Tibial nerve (tissue), 4 donors: ENCODE measurements around the gene TLR6. TPM values are rescaled to one million over a fixed set of nuclear protein-coding genes. Genes with fewer than 3 reads are reported as not detected.
"Not testable (repeated sequence)": the region's sequence is repeated elsewhere in the genome, so short reads cannot be mapped to it uniquely, and the experiment has no call there.

Experiments
- DNase-seq, 2 donors: peaks; one replicate each; pipeline ENCODE4 v3.0.0-alpha.2; 2019; ENCODE audit warnings: low spot score in 2 of 2
- H3K27ac ChIP-seq, 4 donors: fragments of 200-600 bp; sonication (generic) in 3 of 4; one replicate each; pipeline ENCODE4 v1.5.1; 2017 to 2019; ENCODE audit warnings: mild to moderate bottlenecking in 1 of 4
- H3K27me3 ChIP-seq, 2 donors: fragments of 200-600 bp; sonication (generic) in 1 of 2; one replicate each; pipeline versions ENCODE4 v1.5.1 to v1.6.0; 2017 to 2019
- H3K36me3 ChIP-seq, 3 donors: fragments of 200-600 bp; sonication (generic); one replicate each; pipeline ENCODE4 v1.5.1; 2018 to 2019
- H3K4me1 ChIP-seq, 4 donors: fragments of 200-600 bp; sonication (generic) in 3 of 4; one replicate each; pipeline ENCODE4 v1.5.1; 2017 to 2019
- H3K4me3 ChIP-seq, 4 donors: fragments of 200-600 bp; sonication (generic) in 3 of 4; one replicate each; pipeline ENCODE4 v1.5.1; 2017 to 2019; ENCODE audit warnings: mild to moderate bottlenecking in 1 of 4, moderate library complexity in 1 of 4
- H3K9me3 ChIP-seq, 4 donors: fragments of 200-600 bp; sonication (generic) in 3 of 4; one replicate each; pipeline ENCODE4 v1.5.1; 2017 to 2019
- EP300 ChIP-seq, 2 donors: sonication (generic); formaldehyde crosslinking; IDR thresholded peaks; one replicate each; pipeline ENCODE4 v1.6.1; 2017; ENCODE audit warnings: antibody characterized with exemption in 2 of 2, mild to moderate bottlenecking in 1 of 2
- POLR2A ChIP-seq, 2 donors: fragments of 450-650 bp; IDR thresholded peaks; one replicate each; pipeline ENCODE4 v1.6.1; 2017; ENCODE audit warnings: antibody characterized with exemption in 2 of 2, mild to moderate bottlenecking in 2 of 2, moderate library complexity in 2 of 2
- WGBS, 2 donors: methylation state at CpG; one replicate each; pipeline ENCODE4 v1.1.5; 2018; 5-methylcytosine and 5-hydroxymethylcytosine counted together
- total RNA-seq, 4 donors: library from RNA; depleted of rRNA; stranded (reverse); fragments of >200 nt; gene quantifications; one replicate each; pipeline ENCODE4 v1.1.0, GENCODE V29; 2016
- TF ChIP-seq, protein P1 (sequence below), 5 experiments: fragments of 200-600 bp in 3 of 5; fragments of 450-650 bp in 2 of 5; sonication (generic) in 3 of 5; IDR thresholded peaks; one replicate each; pipeline ENCODE4 v1.5.1; 2016 to 2019; ENCODE audit warnings: antibody characterized with exemption in 5 of 5, mild to moderate bottlenecking in 3 of 5, moderate library complexity in 2 of 5

Gene TLR6
- total RNA-seq, 4 donors from 2014 or later = 4.2 to 8.6 (median 5.2) TPM

DNA sequence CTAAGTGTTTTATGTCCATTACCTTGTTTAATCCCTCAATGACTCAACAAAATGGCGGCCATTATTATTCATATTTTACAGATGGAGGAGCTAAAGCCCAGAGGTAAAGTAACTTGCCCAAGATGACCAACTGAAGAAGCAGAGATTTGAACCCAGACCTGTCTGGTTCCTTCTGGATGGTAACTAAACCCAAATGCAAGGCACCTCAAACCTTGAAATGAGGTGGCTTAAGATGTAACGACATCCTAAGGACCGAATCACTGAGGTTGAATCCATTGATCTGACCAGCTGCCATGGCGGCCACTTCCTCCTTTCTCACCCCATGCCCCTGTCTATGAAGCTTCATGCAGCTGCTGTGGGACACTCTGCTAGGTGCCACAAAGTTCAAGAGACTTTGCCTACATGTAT, 74.8 kb downstream of the TLR6 start:
- no peaks in the 10 kb centered on the region for H3K9me3 ChIP-seq
- H3K36me3 ChIP-seq = no peaks in the 10 kb centered on the region
- peaks cover 0 to 8% (median 0%) of the 10 kb centered on the region in 4 donors for H3K4me1 ChIP-seq
- H3K27ac ChIP-seq = peak overlapping the region in 1 of 4 donors; percentile 0
- H3K27me3 ChIP-seq = no peaks in the 10 kb centered on the region
- TF ChIP-seq EP300 (IDR thresholded peaks at IDR 0.05) (no peak), POLR2A (IDR thresholded peaks at IDR 0.05) (no peak)
- TF ChIP-seq, protein P1, sequence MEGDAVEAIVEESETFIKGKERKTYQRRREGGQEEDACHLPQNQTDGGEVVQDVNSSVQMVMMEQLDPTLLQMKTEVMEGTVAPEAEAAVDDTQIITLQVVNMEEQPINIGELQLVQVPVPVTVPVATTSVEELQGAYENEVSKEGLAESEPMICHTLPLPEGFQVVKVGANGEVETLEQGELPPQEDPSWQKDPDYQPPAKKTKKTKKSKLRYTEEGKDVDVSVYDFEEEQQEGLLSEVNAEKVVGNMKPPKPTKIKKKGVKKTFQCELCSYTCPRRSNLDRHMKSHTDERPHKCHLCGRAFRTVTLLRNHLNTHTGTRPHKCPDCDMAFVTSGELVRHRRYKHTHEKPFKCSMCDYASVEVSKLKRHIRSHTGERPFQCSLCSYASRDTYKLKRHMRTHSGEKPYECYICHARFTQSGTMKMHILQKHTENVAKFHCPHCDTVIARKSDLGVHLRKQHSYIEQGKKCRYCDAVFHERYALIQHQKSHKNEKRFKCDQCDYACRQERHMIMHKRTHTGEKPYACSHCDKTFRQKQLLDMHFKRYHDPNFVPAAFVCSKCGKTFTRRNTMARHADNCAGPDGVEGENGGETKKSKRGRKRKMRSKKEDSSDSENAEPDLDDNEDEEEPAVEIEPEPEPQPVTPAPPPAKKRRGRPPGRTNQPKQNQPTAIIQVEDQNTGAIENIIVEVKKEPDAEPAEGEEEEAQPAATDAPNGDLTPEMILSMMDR (IDR thresholded peaks at IDR 0.05) = no peak
- DNase-seq = no peak
- 97 to 98% methylated on average over 4 of the region's 4 CpGs for WGBS, 2 donors
- H3K4me3 ChIP-seq = no peak overlapping the region

DNA sequence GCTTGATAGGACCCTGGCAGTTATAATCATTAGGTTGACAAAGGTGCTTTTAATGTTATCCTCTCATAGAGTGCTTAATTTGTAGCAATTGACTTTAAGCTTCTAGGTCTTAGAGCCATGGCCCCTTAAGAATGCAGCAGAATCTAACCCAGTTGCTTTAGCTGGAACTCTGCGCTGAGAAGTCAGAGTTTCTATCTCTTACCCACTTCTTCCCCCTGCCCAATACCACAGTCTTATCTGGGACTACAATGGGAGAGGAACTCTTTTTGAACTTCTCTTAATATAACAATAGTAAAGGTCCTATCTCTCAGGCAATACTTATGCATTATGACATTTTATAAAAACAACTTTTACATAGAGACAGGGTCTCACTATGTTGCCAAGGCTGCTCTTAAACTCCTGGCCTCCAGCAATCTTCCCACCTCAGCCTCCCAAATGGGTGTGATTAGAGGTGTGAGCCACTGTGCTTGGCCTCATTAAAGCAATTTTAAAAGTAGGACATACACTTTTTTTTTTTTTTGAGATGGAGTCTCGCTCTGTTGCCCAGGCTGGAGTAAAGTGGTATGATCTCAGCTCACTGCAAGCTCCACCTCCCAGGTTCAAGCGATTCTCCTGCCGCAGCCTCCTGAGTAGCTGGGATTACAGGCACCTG, 75.7 kb downstream of the TLR6 start:
- no peaks in the 10 kb centered on the region for H3K9me3 ChIP-seq
- no peak overlapping the region for H3K27ac ChIP-seq
- TF ChIP-seq EP300 (IDR thresholded peaks at IDR 0.05) (no peak), POLR2A (IDR thresholded peaks at IDR 0.05) (no peak)
- TF ChIP-seq, protein P1 (IDR thresholded peaks at IDR 0.05) = no peak
- H3K27me3 ChIP-seq = no peaks in the 10 kb centered on the region
- H3K36me3 ChIP-seq = no peaks in the 10 kb centered on the region
- DNase-seq = no peak
- H3K4me1 ChIP-seq = peaks cover 0 to 8% (median 0%) of the 10 kb centered on the region in 4 donors
- 91 to 93% methylated on average over 4 of the region's 4 CpGs for WGBS, 2 donors
- no peak overlapping the region for H3K4me3 ChIP-seq

DNA sequence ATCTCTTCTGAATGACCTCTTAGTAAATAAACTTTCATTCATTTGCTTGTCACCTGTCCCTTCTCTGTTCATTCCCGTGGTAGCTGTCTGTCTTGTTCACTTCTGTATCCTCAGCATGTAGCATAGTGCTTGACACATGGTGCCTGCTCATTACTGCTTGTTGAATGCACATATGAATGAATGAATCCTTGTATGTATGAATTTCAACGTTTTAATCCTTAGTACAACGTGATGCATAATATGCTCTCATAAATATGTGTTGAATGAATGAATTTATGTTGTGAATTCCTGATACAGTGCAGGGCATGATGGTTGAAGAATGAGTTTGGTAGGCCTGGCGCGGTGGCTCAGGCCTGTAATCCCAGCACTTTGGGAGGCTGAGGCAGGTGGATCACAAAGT, 76.8 kb downstream of the TLR6 start:
- Histone ChIP-seq H3K9me3 (no peaks in the 10 kb centered on the region), H3K27me3 (no peaks in the 10 kb centered on the region), H3K27ac (no peak overlapping the region), H3K4me1 (peaks cover 0 to 8% (median 0%) of the 10 kb centered on the region in 4 donors), H3K4me3 (no peak overlapping the region), H3K36me3 (no peaks in the 10 kb centered on the region)
- DNase-seq = no peak
- TF ChIP-seq EP300 (IDR thresholded peaks at IDR 0.05) (no peak), POLR2A (IDR thresholded peaks at IDR 0.05) (no peak)
- TF ChIP-seq, protein P1 (IDR thresholded peaks at IDR 0.05) = no peak
- WGBS, 2 donors = 79 to 85% methylated on average over 5 of the region's 5 CpGs

DNA sequence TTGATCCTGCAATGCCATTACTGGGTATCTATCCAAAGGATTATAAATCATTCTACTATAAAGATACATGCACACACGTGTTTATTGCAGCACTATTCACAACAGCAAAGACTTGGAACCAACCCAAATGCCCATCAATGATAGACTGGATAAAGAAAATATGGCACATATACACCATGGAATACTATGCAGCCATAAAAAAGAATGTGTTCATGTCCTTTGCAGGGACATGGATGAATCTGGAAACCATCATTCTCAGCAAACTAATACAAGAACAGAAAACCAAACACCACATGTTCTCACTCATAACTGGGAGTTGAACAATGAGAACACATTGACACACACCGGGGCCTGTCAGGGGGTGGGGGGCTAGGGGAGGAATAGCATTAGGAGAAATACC, 78.7 kb downstream of the TLR6 start:
- not testable (repeated sequence) for H3K27me3 ChIP-seq, H3K27ac ChIP-seq, H3K4me3 ChIP-seq, DNase-seq, H3K4me1 ChIP-seq, H3K9me3 ChIP-seq, H3K36me3 ChIP-seq
- 88 to 89% methylated on average over 2 of the region's 2 CpGs for WGBS, 2 donors

DNA sequence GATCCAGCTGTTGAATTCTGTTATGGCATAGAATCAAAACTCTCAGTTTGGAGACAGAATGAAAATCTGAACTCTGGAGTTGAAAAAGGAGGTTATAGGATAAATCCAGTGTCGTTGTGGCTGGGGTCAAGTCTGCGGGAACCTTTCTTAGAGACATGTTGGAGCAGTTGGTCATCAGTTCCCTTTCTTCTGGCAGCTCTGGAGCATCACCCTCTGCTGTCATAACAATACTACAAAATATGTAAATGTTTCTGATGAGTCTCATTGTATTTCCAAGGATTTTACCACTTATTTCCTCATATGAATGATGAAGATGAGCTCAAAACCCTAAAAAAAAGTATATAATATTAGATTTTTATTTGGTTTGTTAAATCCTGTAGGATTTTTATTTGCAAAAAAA, 81.3 kb downstream of the TLR6 start:
- no peak overlapping the region for H3K27ac ChIP-seq
- H3K4me3 ChIP-seq = no peak overlapping the region
- 86 to 94% methylated on average over 2 of the region's 2 CpGs for WGBS, 2 donors
- H3K4me1 ChIP-seq = no peaks in the 10 kb centered on the region
- no peaks in the 10 kb centered on the region for H3K9me3 ChIP-seq
- no peaks in the 10 kb centered on the region for H3K27me3 ChIP-seq
- TF ChIP-seq, protein P1 (IDR thresholded peaks at IDR 0.05) = no peak
- TF ChIP-seq EP300 (IDR thresholded peaks at IDR 0.05) (no peak), POLR2A (IDR thresholded peaks at IDR 0.05) (no peak)
- no peaks in the 10 kb centered on the region for H3K36me3 ChIP-seq
- no peak for DNase-seq
